ENCODE measurements around the gene TRABD2B. TPM values are rescaled to one million over a fixed set of nuclear protein-coding genes. Genes with fewer than 3 reads are reported as not detected.

The TRABD2B gene
- total RNA-seq, 1 donor = under 0.01 TPM

GRCh38 chr1:47881505-47882442, 115.4 kb downstream of the TRABD2B start:
- H3K4me2 ChIP-seq (ENCODE audit: insufficient read depth, low read length) = no peak overlapping the region
- no peaks in the 10 kb centered on the region for H4K20me1 ChIP-seq (ENCODE audit: insufficient read depth, low read length)
- H3K4me3 ChIP-seq (ENCODE audit: insufficient read depth, low read length) = no peak overlapping the region
- no peaks in the 10 kb centered on the region for H3K9me3 ChIP-seq (ENCODE audit: low read depth, low read length)
- no peak overlapping the region for H3K27ac ChIP-seq (ENCODE audit: low read depth, low read length)
- no peaks in the 10 kb centered on the region for H3K36me3 ChIP-seq (ENCODE audit: insufficient read depth, low read length)
- no peaks in the 10 kb centered on the region for H3K79me2 ChIP-seq (ENCODE audit: insufficient read depth, low read length)
- DNase-seq (ENCODE audit: insufficient read length, low spot score, missing footprints) = no peak
- no peaks in the 10 kb centered on the region for H3K4me1 ChIP-seq (ENCODE audit: insufficient read depth, low read length)
- H2AFZ ChIP-seq (ENCODE audit: low read length) = no peak overlapping the region
- TF ChIP-seq CTCF (IDR thresholded peaks at IDR 0.05; ENCODE audit: extremely low read depth, low read depth, low read length) = no peak
- no peaks in the 10 kb centered on the region for H3K27me3 ChIP-seq (ENCODE audit: insufficient read depth, low read length)

- no peak for DNase-seq (ENCODE audit: insufficient read length, low spot score, missing footprints)
- Histone ChIP-seq H3K36me3 (ENCODE audit: insufficient read depth, low read length) (no peaks in the 10 kb centered on the region), H3K4me3 (ENCODE audit: insufficient read depth, low read length) (no peak overlapping the region), H3K4me1 (ENCODE audit: insufficient read depth, low read length) (no peaks in the 10 kb centered on the region), H3K27ac (ENCODE audit: low read depth, low read length) (no peak overlapping the region), H3K4me2 (ENCODE audit: insufficient read depth, low read length) (no peak overlapping the region), H3K79me2 (ENCODE audit: insufficient read depth, low read length) (no peaks in the 10 kb centered on the region), H3K9me3 (ENCODE audit: low read depth, low read length) (no peaks in the 10 kb centered on the region), H2AFZ (ENCODE audit: low read length) (no peak overlapping the region), H3K27me3 (ENCODE audit: insufficient read depth, low read length) (no peaks in the 10 kb centered on the region), H4K20me1 (ENCODE audit: insufficient read depth, low read length) (no peaks in the 10 kb centered on the region)
- TF ChIP-seq CTCF (IDR thresholded peaks at IDR 0.05; ENCODE audit: extremely low read depth, low read depth, low read length) = no peak
These were observed 120.6 kb downstream of the TRABD2B start for GRCh38 chr1:47876587-47876963.

- no peaks in the 10 kb centered on the region for H3K4me1 ChIP-seq (ENCODE audit: insufficient read depth, low read length)
- H3K36me3 ChIP-seq (ENCODE audit: insufficient read depth, low read length) = no peaks in the 10 kb centered on the region
- no peaks in the 10 kb centered on the region for H4K20me1 ChIP-seq (ENCODE audit: insufficient read depth, low read length)
- no peaks in the 10 kb centered on the region for H3K27me3 ChIP-seq (ENCODE audit: insufficient read depth, low read length)
- DNase-seq (ENCODE audit: insufficient read length, low spot score, missing footprints) = no peak
- no peak overlapping the region for H2AFZ ChIP-seq (ENCODE audit: low read length)
- H3K4me3 ChIP-seq (ENCODE audit: insufficient read depth, low read length) = no peak overlapping the region
- no peak overlapping the region for H3K4me2 ChIP-seq (ENCODE audit: insufficient read depth, low read length)
- H3K79me2 ChIP-seq (ENCODE audit: insufficient read depth, low read length) = no peaks in the 10 kb centered on the region
- no peak overlapping the region for H3K27ac ChIP-seq (ENCODE audit: low read depth, low read length)
- no peaks in the 10 kb centered on the region for H3K9me3 ChIP-seq (ENCODE audit: low read depth, low read length)
- no peak for TF ChIP-seq CTCF (IDR thresholded peaks at IDR 0.05; ENCODE audit: extremely low read depth, low read depth, low read length)
These were observed 121.2 kb downstream of the TRABD2B start for GRCh38 chr1:47875831-47876586.

- Histone ChIP-seq H2AFZ (ENCODE audit: low read length) (no peak overlapping the region), H3K4me3 (ENCODE audit: insufficient read depth, low read length) (no peak overlapping the region), H3K27me3 (ENCODE audit: insufficient read depth, low read length) (no peaks in the 10 kb centered on the region), H3K79me2 (ENCODE audit: insufficient read depth, low read length) (no peaks in the 10 kb centered on the region), H3K4me2 (ENCODE audit: insufficient read depth, low read length) (no peak overlapping the region), H3K4me1 (ENCODE audit: insufficient read depth, low read length) (no peaks in the 10 kb centered on the region), H3K36me3 (ENCODE audit: insufficient read depth, low read length) (no peaks in the 10 kb centered on the region), H3K9me3 (ENCODE audit: low read depth, low read length) (no peaks in the 10 kb centered on the region), H3K27ac (ENCODE audit: low read depth, low read length) (no peak overlapping the region), H4K20me1 (ENCODE audit: insufficient read depth, low read length) (no peaks in the 10 kb centered on the region)
- no peak for DNase-seq (ENCODE audit: insufficient read length, low spot score, missing footprints)
- no peak for TF ChIP-seq CTCF (IDR thresholded peaks at IDR 0.05; ENCODE audit: extremely low read depth, low read depth, low read length)
These were observed 122.1 kb downstream of the TRABD2B start for GRCh38 chr1:47875036-47875435.

Measured in osteoblast (primary cell).